ENCODE results near the gene GPS1.

GRCh38 chr17:82089723-82090548, 38.2 kb downstream of the GPS1 start:
- no peak for TF ChIP-seq ZNF274 (IDR thresholded peaks at IDR 0.05; ENCODE audit: insufficient read depth, insufficient read length)
- TF ChIP-seq CTCF (IDR thresholded peaks at IDR 0.05 in 2 of 3, conservative IDR thresholded peaks at IDR 0.05 in 1 of 3; ENCODE audit: control insufficient read depth in 2 of 3, extremely low read depth in 1 of 3, insufficient read depth in 1 of 3, low read depth in 3 of 3, low read length in 3 of 3): no peak
- TF ChIP-seq FOXM1 (IDR thresholded peaks at IDR 0.05; ENCODE audit: low read depth, low read length): no peak
- no peak for TF ChIP-seq SRF (IDR thresholded peaks at IDR 0.05; ENCODE audit: low read depth in 2 of 2, low read length in 2 of 2)
- no peak for TF ChIP-seq EZH2 (IDR thresholded peaks at IDR 0.05; ENCODE audit: borderline replicate concordance, control insufficient read depth, low read depth, low read length)
- TF ChIP-seq POLR2AphosphoS5 (IDR thresholded peaks at IDR 0.05; ENCODE audit: low read length): no peak
- TF ChIP-seq HDAC2 (IDR thresholded peaks at IDR 0.05): no peak
- no peak for TF ChIP-seq NFYA (IDR thresholded peaks at IDR 0.05; ENCODE audit: borderline replicate concordance, low read depth, low read length)
- no peak for TF ChIP-seq RAD21 (IDR thresholded peaks at IDR 0.05; ENCODE audit: insufficient read depth, low read depth, low read length)
- TF ChIP-seq NFIC (IDR thresholded peaks at IDR 0.05; ENCODE audit: low read depth, low read length): no peak
